HG03039 (cell line): ENCODE results near the gene TMCC2.
"Not testable (repeated sequence)": the region's sequence is repeated elsewhere in the genome, so short reads cannot be mapped to it uniquely, and the experiment has no call there.

Source experiments
- ATAC-seq: cut with Tn5 transposase; IDR thresholded peaks from one replicate; pipeline ENCODE4 v1.9.1; 2021; ENCODE audit warnings: mild to moderate bottlenecking, moderate library complexity; ENCODE audit not compliant: unreplicated experiment

Gene TMCC2

DNA sequence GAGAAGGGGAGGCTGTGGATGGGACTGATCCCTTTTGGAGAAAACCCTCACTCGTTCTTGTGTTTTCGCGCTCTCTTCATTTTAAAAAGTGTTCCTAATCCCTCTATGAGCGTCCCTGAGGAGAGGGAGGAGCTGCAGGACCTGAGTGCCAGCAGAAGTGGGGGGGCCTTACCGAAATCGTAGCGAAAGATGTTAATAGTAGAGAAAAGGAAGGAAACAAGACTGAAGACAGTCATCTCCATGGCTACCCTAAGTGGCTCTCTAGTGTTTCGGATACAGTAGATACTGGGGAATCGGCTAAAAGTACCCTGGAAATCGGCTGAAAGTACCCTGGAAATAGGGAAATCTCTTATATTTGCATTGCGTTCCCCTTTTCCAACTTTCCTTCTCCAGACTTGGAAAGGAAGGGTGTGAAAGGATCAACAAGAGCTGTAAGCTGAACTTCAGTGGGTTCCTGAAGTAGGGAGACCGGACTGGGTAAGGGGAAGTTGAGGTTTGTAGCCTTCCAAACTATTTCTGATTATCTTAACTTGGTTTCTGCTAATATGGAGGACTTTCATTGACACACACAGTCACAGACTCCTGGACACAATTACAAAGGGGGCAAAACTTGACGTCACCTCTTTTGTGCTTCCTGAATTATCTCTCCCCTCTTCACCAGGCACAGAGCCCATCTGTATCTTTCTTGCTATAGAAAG is 15.8 kb upstream of the TMCC2 start:
- peak; percentile 29 for ATAC-seq

GRCh38 chr1:205214756-205215155 is 13.0 kb upstream of the TMCC2 start:
- ATAC-seq, result no peak

- no peak for ATAC-seq
These were observed 11.2 kb upstream of the TMCC2 start for GRCh38 chr1:205216588-205216987.

- ATAC-seq, result no peak
These were observed 10.3 kb upstream of the TMCC2 start for GRCh38 chr1:205217418-205217817.

DNA sequence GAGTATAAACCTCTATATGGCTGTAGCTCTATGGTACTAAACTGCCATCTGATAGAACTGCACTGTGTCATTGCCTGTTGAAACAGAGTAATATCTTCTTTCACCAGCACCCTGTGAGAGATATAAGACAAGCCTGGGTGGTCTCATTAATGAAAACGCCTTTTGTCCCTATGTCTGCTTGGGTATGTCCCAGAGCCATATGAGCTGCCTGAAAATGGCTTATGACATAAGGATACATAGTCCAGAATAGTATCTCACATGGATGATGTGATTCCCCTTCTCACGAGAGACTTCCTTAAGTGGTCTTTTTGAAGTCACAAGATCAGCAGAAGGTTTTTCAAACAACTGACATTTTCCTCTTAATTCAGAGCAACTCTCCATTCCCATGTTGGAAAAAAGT is 7.3 kb upstream of the TMCC2 start:
- no peak for ATAC-seq

- ATAC-seq, result no peak
These were observed 3.0 kb upstream of the TMCC2 start for GRCh38 chr1:205224736-205225135.

DNA sequence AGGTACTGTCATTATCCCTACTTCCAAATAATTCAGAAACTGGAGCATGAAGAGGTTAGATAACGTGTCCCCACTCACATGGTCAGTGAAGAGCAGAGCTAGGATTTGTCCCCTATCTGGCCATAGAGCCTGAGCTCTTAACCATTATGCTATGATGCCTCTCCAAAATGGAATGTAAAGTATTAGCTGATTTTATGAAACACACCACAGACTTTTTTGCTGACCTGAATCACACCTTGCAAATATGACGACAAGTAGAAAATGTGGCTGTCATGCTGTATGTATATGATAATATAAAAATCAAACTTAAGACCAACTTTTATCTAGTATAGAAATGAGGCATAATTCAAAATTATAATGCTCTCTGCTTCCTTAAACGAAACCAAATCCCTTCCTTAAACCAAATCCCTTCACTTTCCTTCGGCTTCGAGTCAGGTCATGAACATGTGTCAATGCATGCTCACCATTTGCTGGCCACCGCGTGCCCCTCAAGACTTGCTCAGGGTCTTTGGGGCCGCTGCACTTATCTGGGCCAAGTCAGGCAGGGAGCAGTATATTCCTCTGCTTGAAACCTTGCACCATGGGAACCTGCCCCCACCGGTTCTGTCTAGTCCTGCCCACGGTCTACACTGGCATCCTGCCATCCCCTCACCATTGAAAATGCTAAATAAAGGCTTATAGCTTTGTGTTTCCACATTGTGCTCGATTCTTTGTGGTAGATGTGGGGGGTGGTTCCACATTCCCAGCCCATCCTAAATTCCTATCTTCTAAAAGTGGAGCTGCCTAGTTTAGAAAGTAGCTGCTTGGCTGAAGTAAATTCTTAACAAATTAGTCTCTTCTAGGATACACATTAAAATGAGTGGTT is 1.6 kb upstream of the TMCC2 start:
- ATAC-seq, result no peak

- no peak for ATAC-seq
These were observed 720 bp upstream of the TMCC2 start for GRCh38 chr1:205226868-205227583.

DNA sequence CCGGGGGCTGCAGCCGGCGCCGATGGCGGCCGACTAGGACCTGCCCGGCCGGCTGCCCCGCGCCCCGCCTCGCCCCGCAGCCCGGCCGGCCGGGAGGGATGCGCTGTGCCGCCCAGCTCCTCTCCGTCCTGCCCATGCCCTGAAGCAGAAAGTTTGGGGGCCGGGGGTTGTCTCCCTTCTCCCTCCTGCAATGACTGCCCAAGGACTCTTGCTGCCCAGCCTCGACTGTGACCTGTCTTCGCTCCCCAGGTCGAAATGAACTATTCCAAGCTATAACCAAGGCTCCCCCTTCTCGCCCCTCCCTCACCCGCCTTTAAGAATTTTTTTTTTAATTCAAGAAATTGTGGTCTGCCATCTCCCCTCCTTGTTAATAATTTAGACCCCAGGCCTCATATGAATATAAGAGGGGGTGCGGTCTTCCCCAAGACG is 361 bp downstream of the TMCC2 start:
- ATAC-seq, result peak; percentile 6

GRCh38 chr1:205229399-205229871 is 1.7 kb downstream of the TMCC2 start:
- no peak for ATAC-seq

DNA sequence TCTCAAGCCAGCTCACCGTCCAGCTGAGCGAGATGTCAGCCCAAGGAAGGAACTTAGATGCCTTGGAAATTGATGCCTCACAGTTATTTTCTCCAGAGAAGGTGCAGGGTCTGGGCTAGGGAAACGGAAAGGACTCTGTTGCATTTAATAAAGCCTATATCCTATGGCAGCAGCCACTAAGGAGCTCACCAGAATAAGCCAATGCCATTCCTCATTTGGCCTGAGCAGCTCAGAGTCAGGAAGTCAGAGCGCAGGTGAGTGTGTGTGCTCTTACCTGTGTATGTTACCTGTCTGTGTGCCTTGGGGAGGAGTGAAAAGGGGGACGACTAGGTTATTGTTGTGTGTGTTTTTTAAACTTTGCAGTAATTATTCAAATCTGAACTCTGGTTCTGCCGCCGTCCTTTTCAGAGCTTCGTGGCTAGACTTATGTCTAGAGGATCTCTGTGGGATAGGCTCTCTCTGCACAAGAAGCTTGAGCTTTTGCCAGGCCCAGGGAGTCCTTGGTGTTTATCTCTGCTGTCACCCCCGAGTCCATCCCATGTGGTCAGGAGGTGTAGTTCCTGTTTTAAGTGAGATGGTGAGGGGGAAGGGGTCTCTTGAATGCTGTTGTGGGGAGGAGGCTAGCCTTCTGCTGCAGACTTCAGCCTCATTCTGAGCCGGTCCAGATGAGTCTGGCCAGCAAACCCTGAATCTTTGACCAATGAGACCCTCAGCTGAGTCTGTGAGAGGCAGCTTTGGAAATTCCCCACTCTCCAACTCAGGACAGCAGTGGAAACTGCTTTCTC is 2.4 kb downstream of the TMCC2 start:
- ATAC-seq, result no peak

DNA sequence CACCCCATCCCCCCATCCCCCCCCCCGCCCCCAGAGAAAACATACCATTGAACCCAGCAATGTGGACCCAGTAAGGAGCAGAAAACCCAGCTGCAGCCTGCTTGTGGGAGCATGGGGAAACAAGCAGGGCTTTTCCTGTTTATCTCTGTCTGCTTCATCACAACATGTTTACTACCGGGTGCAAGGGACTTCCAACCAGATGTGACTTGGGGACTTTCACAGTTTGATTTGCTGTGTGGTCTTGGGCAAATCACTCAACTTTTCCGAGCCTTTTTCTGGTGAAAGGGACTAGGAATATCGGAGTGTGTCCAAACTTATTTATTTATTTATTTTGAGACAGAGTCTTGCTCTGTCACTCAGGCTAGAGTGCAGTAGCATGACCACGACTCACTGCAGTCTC is 3.2 kb downstream of the TMCC2 start:
- no peak for ATAC-seq

DNA sequence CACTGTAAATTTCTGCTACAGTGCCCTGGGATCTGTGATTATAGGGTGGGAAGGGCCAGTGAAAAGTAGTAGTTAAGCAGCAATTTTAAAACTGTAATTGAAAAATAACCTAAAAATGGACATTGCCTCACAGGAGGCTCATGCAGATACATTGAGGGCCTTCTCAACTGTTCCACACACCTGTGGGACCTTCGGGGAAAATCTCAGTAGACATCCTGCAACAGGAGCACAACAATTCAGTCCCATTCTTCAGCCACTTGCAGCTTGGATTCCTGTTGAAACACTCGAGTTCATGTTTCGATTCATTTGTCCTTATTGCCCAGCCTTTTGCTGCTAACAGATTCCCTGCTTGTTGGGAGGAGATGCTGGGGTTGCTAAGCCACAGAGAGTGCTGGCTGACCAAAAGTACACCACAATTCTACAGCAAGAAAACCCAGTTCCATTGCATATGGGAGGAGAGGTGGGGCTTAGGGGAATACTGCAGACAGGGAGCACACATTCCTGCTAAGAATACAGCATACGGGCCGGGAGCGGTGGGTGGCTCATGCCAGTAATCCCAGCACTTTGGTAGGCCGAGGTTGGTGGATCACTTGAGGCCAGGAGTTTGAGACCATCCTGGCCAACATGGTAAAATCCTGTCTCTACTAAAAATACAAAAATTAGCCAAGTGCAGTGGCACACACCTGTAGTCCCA is 4.5 kb downstream of the TMCC2 start:
- ATAC-seq, result no peak

DNA sequence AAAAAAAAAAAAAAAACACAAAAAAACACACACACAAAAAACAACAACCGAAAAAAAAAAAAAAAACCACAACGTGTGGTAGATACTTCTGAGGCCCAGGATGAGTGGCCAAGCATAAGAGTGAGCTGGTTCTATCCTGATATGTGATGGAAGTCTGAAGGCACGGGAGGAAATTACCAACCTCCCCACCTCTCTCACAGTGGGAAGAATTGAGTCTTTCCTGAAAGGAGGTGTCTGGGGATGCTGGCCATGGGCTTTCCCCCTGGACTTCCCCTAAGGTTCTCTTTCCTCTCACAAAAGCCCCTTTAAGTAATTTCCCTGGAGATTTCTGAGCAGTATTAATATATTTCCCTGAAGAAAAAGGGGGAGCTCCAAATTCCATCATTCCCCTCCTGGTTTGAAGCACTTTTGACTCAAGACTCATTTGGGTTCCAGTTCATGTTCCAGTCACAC is 5.2 kb downstream of the TMCC2 start:
- no peak for ATAC-seq

GRCh38 chr1:205233986-205234385 is 6.2 kb downstream of the TMCC2 start:
- ATAC-seq, result not testable (repeated sequence)

- ATAC-seq, result no peak
These were observed 8.2 kb downstream of the TMCC2 start for GRCh38 chr1:205235951-205236350.

DNA sequence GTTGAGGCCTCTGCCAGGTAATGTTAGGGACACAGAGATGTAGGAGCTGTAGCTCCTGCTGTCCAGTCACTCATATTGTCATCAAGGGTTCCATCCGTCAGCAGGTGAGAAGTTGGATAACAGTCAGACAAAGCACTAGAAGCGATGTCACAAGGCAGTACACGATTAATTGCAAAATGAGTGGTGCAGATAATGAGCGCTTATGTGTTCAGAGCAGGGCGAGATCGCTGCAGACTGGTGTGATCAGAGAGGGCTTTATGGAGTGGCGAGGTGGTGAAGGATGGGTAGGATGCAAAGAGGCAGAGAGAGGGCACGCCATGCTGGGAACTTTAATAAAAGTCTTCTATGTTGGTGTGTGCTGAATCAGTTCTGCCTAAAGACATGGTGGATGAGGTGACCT is 8.8 kb downstream of the TMCC2 start:
- ATAC-seq, result no peak

- no peak for ATAC-seq
These were observed 9.3 kb downstream of the TMCC2 start for GRCh38 chr1:205236951-205237475.

GRCh38 chr1:205237526-205238484 is 10.1 kb downstream of the TMCC2 start:
- ATAC-seq, result no peak
